H1 (cell line): Measurements from ENCODE around the gene MILR1. TPM values are rescaled to one million over a fixed set of nuclear protein-coding genes. Genes with fewer than 3 reads are reported as not detected.

ENCODE experiments used
- CTCF ChIA-PET: fragments of 300-600 bp; sonication (Branson Sonifier 250); formaldehyde crosslinking; loops from one replicate; lab custom pipeline; 2021; ENCODE audit not compliant: partially characterized antibody; lab: Charles Lee
- POLR2A ChIA-PET: fragments of 300-600 bp; sonication (Branson Sonifier 250); formaldehyde crosslinking; loops from one replicate; lab custom pipeline; 2021; ENCODE audit warnings: inconsistent platforms; ENCODE audit not compliant: partially characterized antibody; lab: Charles Lee
- DNase-seq, 2 experiments: peaks; one replicate each; pipeline versions ENCODE4 v3.0.0 to v3.0.0-alpha.2; 2010 to 2022; ENCODE audit warnings: low spot score in 2 of 2, low read depth in 1 of 2, mixed read lengths in 1 of 2
- FAIRE-seq: peaks from 2 replicates; lab custom pipeline; 2011; peaks lifted over from hg19 to GRCh38; lab: Jason Lieb, UNC
- H2AFZ ChIP-seq: 2 replicates; pipeline ENCODE4 v1.8.1; 2012; ENCODE audit warnings: low read length, inconsistent platforms
- H2AK5ac ChIP-seq: 2 replicates; pipeline ENCODE4 v1.6.1; 2013; ENCODE audit warnings: low read depth, low read length
- H2BK120ac ChIP-seq: replicated peaks from 2 replicates; pipeline ENCODE3; 2013; ENCODE audit warnings: low read depth, low read length, inconsistent platforms
- H2BK12ac ChIP-seq: 2 replicates; pipeline ENCODE4 v1.6.1; 2013; ENCODE audit warnings: low read depth, low read length
- H2BK15ac ChIP-seq: 2 replicates; pipeline ENCODE4 v1.6.1; 2013; ENCODE audit warnings: low read length
- H2BK20ac ChIP-seq: 2 replicates; pipeline ENCODE4 v1.6.1; 2013; ENCODE audit warnings: low read length
- H2BK5ac ChIP-seq: 2 replicates; pipeline ENCODE4 v1.6.1; 2013; ENCODE audit warnings: low read depth, low read length
- H3K14ac ChIP-seq: 2 replicates; pipeline ENCODE4 v1.6.1; 2013; ENCODE audit warnings: inconsistent platforms; ENCODE audit not compliant: insufficient read length
- H3K18ac ChIP-seq: 2 replicates; pipeline ENCODE4 v1.6.1; 2013; ENCODE audit warnings: low read length; ENCODE audit errors: extremely low read depth
- H3K23ac ChIP-seq: 2 replicates; pipeline ENCODE4 v1.6.1; 2013; ENCODE audit warnings: inconsistent platforms; ENCODE audit not compliant: insufficient read length
- H3K23me2 ChIP-seq: 2 replicates; pipeline ENCODE4 v1.6.1; 2013; ENCODE audit warnings: low read depth, low read length
- H3K27ac ChIP-seq: 2 replicates; pipeline ENCODE4 v1.6.1; 2011; ENCODE audit warnings: low read depth, low read length, inconsistent platforms
- H3K27me3 ChIP-seq, 4 experiments: replicated peaks in 1 of 4; 1 replicate in 1 of 4; 2 replicates in 3 of 4; pipeline versions ENCODE4 v1.6.1 to v1.8.1; 2011 to 2013; ENCODE audit warnings: low read length in 3 of 4, mild to moderate bottlenecking in 3 of 4, inconsistent platforms in 2 of 4, mixed read lengths in 2 of 4, moderate library complexity in 1 of 4; ENCODE audit not compliant: control insufficient read depth in 3 of 4, insufficient read depth in 3 of 4; ENCODE audit errors: extremely low read depth in 1 of 4
- H3K36me3 ChIP-seq, 4 experiments: 2 replicates each; pipeline versions ENCODE4 v1.6.1 to v1.8.1; 2011 to 2013; ENCODE audit warnings: mild to moderate bottlenecking in 4 of 4, low read length in 3 of 4, moderate library complexity in 2 of 4, control low read depth in 1 of 4, inconsistent platforms in 1 of 4; ENCODE audit not compliant: insufficient read depth in 4 of 4, control insufficient read depth in 2 of 4
- H3K4ac ChIP-seq: replicated peaks from 2 replicates; pipeline ENCODE3; 2013; ENCODE audit warnings: low read length, low read depth, mixed read lengths, inconsistent platforms; ENCODE audit not compliant: insufficient read length
- H3K4me1 ChIP-seq, 4 experiments: replicated peaks in 1 of 4; 1 replicate in 1 of 4; 2 replicates in 3 of 4; pipeline versions ENCODE4 v1.6.1 to v1.8.1; 2011 to 2013; ENCODE audit warnings: low read length in 3 of 4, inconsistent platforms in 2 of 4, mixed read lengths in 1 of 4; ENCODE audit not compliant: insufficient read depth in 4 of 4, control insufficient read depth in 3 of 4
- H3K4me2 ChIP-seq, 2 experiments: 2 replicates each; pipeline versions ENCODE4 v1.6.1 to v1.8.1; 2011 to 2013; ENCODE audit warnings: low read depth in 2 of 2, low read length in 2 of 2, control low read depth in 1 of 2, inconsistent platforms in 1 of 2, mild to moderate bottlenecking in 1 of 2; ENCODE audit not compliant: insufficient read depth in 1 of 2
- H3K4me3 ChIP-seq, 4 experiments: fragments of 200-600, 300-600 bp in 1 of 4; sonication (generic), shearing (Covaris generic), sonication (Bioruptor Twin) in 1 of 4; 2 replicates each; pipeline versions ENCODE4 v1.5.1 to v1.8.1; 2011 to 2016; ENCODE audit warnings: low read length in 4 of 4, low read depth in 3 of 4, control low read depth in 2 of 4, inconsistent platforms in 2 of 4, mild to moderate bottlenecking in 2 of 4, mixed read lengths in 1 of 4, moderate library complexity in 1 of 4; ENCODE audit not compliant: insufficient read depth in 2 of 4; ENCODE audit errors: extremely low read depth in 1 of 4
- H3K56ac ChIP-seq: replicated peaks from 2 replicates; pipeline ENCODE3; 2013; ENCODE audit warnings: low read depth, mild to moderate bottlenecking, mixed read lengths, low read length, inconsistent platforms; ENCODE audit not compliant: insufficient read length
- H3K79me1 ChIP-seq: 2 replicates; pipeline ENCODE4 v1.6.1; 2013; ENCODE audit warnings: low read depth, low read length, control low read depth
- H3K79me2 ChIP-seq, 2 experiments: 2 replicates each; pipeline versions ENCODE4 v1.6.1 to v1.8.1; 2012 to 2013; ENCODE audit warnings: low read length in 2 of 2, mild to moderate bottlenecking in 2 of 2, inconsistent platforms in 1 of 2; ENCODE audit not compliant: insufficient read depth in 2 of 2, control insufficient read depth in 1 of 2
- H3K9ac ChIP-seq, 4 experiments: replicated peaks in 1 of 4; 1 replicate in 1 of 4; 2 replicates in 3 of 4; pipeline versions ENCODE4 v1.6.1 to v1.8.1; 2011 to 2013; ENCODE audit warnings: low read depth in 3 of 4, low read length in 3 of 4, control low read depth in 2 of 4, mild to moderate bottlenecking in 2 of 4, moderate library complexity in 2 of 4, inconsistent platforms in 1 of 4; ENCODE audit errors: extremely low read depth in 1 of 4
- H3K9me3 ChIP-seq, 2 experiments: 2 replicates each; pipeline versions ENCODE4 v1.6.1 to v1.8.1; 2012 to 2013; ENCODE audit warnings: mild to moderate bottlenecking in 2 of 2, moderate library complexity in 2 of 2, control low read depth in 1 of 2, inconsistent platforms in 1 of 2, low read depth in 1 of 2, low read length in 1 of 2, mixed read lengths in 1 of 2; ENCODE audit not compliant: insufficient read depth in 2 of 2
- H4K20me1 ChIP-seq, 2 experiments: replicated peaks in 1 of 2; 2 replicates each; pipeline versions ENCODE3 to v1.8.1; 2011 to 2013; ENCODE audit warnings: inconsistent platforms in 2 of 2, low read length in 2 of 2, mild to moderate bottlenecking in 1 of 2; ENCODE audit not compliant: insufficient read depth in 2 of 2, control insufficient read depth in 1 of 2
- H4K5ac ChIP-seq: 2 replicates; pipeline ENCODE4 v1.6.1; 2013; ENCODE audit warnings: low read length, low read depth, mixed read lengths, inconsistent platforms; ENCODE audit not compliant: insufficient read length
- H4K8ac ChIP-seq: 2 replicates; pipeline ENCODE4 v1.8.0; 2013; ENCODE audit warnings: mild to moderate bottlenecking, moderate library complexity, low read length, inconsistent platforms; ENCODE audit not compliant: insufficient read depth; ENCODE audit errors: extremely low read depth
- H4K91ac ChIP-seq: replicated peaks from 2 replicates; pipeline ENCODE3; 2013; ENCODE audit warnings: low read length, mixed read lengths, inconsistent platforms; ENCODE audit not compliant: insufficient read length
- ASH2L ChIP-seq: fragments of 200-600, 300-600 bp; sonication (generic); IDR thresholded peaks from one replicate; pipeline ENCODE4 v1.7.1; 2017; ENCODE audit warnings: low read length
- ATF3 ChIP-seq: IDR thresholded peaks from 2 replicates; pipeline ENCODE4 v1.6.1; 2011; ENCODE audit warnings: low read depth, mild to moderate bottlenecking, low read length; ENCODE audit not compliant: insufficient read depth
- CTCF ChIP-seq, 3 experiments: IDR thresholded peaks; 1 replicate in 2 of 3; 2 replicates in 1 of 3; pipeline versions ENCODE4 v1.5.1 to v1.6.1; 2011; ENCODE audit warnings: low read length in 3 of 3, mild to moderate bottlenecking in 3 of 3, inconsistent platforms in 2 of 3, low read depth in 1 of 3, moderate library complexity in 1 of 3; ENCODE audit not compliant: insufficient read depth in 1 of 3; ENCODE audit errors: control extremely low read depth in 1 of 3
- EZH2 ChIP-seq: fragments of 200-600 bp; sonication (generic); IDR thresholded peaks from 2 replicates; pipeline ENCODE4 v1.7.1; 2012; ENCODE audit warnings: low read depth, mild to moderate bottlenecking, moderate library complexity, low read length, inconsistent platforms; ENCODE audit not compliant: severe bottlenecking
- FOSL1 ChIP-seq: IDR thresholded peaks from 2 replicates; pipeline ENCODE4 v1.6.1; 2011; ENCODE audit warnings: mild to moderate bottlenecking, low read depth, low read length, moderate library complexity; ENCODE audit not compliant: insufficient read depth
- JUN ChIP-seq: IDR thresholded peaks from 2 replicates; pipeline ENCODE4 v1.6.1; 2011; ENCODE audit warnings: low read depth, mild to moderate bottlenecking, improper control_type of control experiment, low read length
- KDM4A ChIP-seq: IDR thresholded peaks from one replicate; pipeline ENCODE4 v1.7.1; 2012; ENCODE audit warnings: low read depth, mild to moderate bottlenecking, moderate library complexity, low read length, inconsistent platforms; ENCODE audit not compliant: severe bottlenecking
- POU5F1 ChIP-seq: IDR thresholded peaks from 2 replicates; pipeline ENCODE4 v1.6.1; 2011; ENCODE audit warnings: low read depth, mild to moderate bottlenecking, low read length, moderate library complexity
- RXRA ChIP-seq: IDR thresholded peaks from 2 replicates; pipeline ENCODE4 v1.6.1; 2011; ENCODE audit warnings: low read depth, mild to moderate bottlenecking, low read length, moderate library complexity; ENCODE audit not compliant: insufficient read depth
- SP2 ChIP-seq: IDR thresholded peaks from 2 replicates; pipeline ENCODE4 v1.6.1; 2012; ENCODE audit warnings: mild to moderate bottlenecking, low read length, inconsistent platforms
- WGBS, 2 experiments: shearing (Covaris generic) in 1 of 2; methylation state at CpG; one replicate each; pipeline versions ENCODE4 v1.1.6 to v1.1.7; 2013 to 2015; ENCODE audit warnings: low lambda C conversion rate in 2 of 2, mixed read lengths in 2 of 2, inconsistent platforms in 1 of 2, low coverage in 1 of 2, missing lambda C conversion rate in 1 of 2; ENCODE audit not compliant: insufficient replicate concordance in 2 of 2, insufficient coverage in 1 of 2, insufficient read length in 1 of 2; ENCODE audit errors: extremely low coverage in 1 of 2, missing lambda C conversion rate in 1 of 2; 5-methylcytosine and 5-hydroxymethylcytosine counted together
- polyA plus RNA-seq, 7 experiments: library from polyadenylated mRNA; depleted of rRNA in 3 of 7; stranded (reverse) in 5 of 7; unstranded in 2 of 7; fragments of >200 nt in 5 of 7; fragments of 200-250 nt in 2 of 7; gene quantifications; 1 replicate in 5 of 7; 2 replicates in 1 of 7; 4 replicates in 1 of 7; pipeline versions ENCODE4 v1.2.1 to v1.2.3, GENCODE V29; 2011 to 2013; ENCODE audit warnings: missing spikeins in 2 of 7, mixed read lengths in 2 of 7
- total RNA-seq: library from RNA; stranded (reverse); fragmentation: NEBNext Ultra II Directional; extraction: Animal tissue kit (Norgen Biotek cat#: 25700); gene quantifications from 2 replicates; pipeline ENCODE4 v1.2.1, GENCODE V29; 2021

The MILR1 gene
- total and polyA plus RNA-seq, 2 of the 8 experiments (the other 6 are each of a cell fraction or from before 2014, with no cell fraction given): not detected

DNA sequence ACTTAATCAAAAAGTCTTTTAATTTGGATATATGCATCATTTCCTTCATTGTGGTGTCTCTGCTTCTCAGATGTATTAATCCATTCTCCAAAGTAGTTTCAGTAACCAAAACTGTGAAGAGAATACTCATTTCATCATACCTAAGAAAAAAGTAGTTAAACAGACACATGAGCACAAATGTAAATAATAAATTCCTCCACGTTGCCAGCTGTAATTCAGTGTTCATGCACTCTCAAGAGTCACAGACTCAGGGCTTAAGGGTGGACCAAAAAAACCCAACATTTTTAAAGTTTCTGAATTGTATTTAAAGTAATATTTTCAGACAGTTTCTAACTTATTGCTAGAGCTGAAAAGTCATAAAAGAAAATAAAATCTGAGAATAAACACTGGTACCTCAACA, 28.9 kb downstream of the MILR1 start:
- no peak overlapping the region for H3K56ac ChIP-seq
- H3K14ac ChIP-seq: no peak overlapping the region
- no peaks in the 10 kb centered on the region for H3K23me2 ChIP-seq
- no peak overlapping the region for H2BK15ac ChIP-seq
- H2BK120ac ChIP-seq: no peak overlapping the region
- no peaks in the 10 kb centered on the region for H4K20me1 ChIP-seq
- CTCF ChIA-PET: interaction anchor here (2.9 to 3.0 kb wide), 2 partner anchors 13 to 58 kb away, joined by 14 to 17 read pairs; no protein-coding TSS in a partner anchor
- WGBS, 2 experiments: 80% methylated on average over 1 of the region's 1 CpG; no CpG with 5 or more reads in 1 of the 2 experiments
- no peak overlapping the region for H3K27ac ChIP-seq
- no peak overlapping the region for H4K91ac ChIP-seq
- H4K8ac ChIP-seq: no peak overlapping the region
- no peak overlapping the region for H3K4ac ChIP-seq
- no peaks in the 10 kb centered on the region for H3K79me1 ChIP-seq
- no peaks in the 10 kb centered on the region for H3K79me2 ChIP-seq
- no peak overlapping the region for H2AFZ ChIP-seq
- no peak overlapping the region for H3K9ac ChIP-seq
- no peak for FAIRE-seq
- H2AK5ac ChIP-seq: no peak overlapping the region
- H3K23ac ChIP-seq: no peak overlapping the region
- no peaks in the 10 kb centered on the region for H3K4me1 ChIP-seq
- POLR2A ChIA-PET: interaction anchor here (1.5 to 1.8 kb wide), 2 partner anchors 27 to 29 kb away, joined by 3 to 5 read pairs; partner anchors contain the start of genes CEP95 and DDX5
- H3K18ac ChIP-seq: no peak overlapping the region
- H3K9me3 ChIP-seq: no peaks in the 10 kb centered on the region
- no peak overlapping the region for H3K4me3 ChIP-seq
- peaks cover 2 to 33% (median 22%) of the 10 kb centered on the region in 4 experiments for H3K36me3 ChIP-seq
- H3K4me2 ChIP-seq: no peak overlapping the region
- H3K27me3 ChIP-seq: no peaks in the 10 kb centered on the region
- no peak overlapping the region for H2BK5ac ChIP-seq
- no peak overlapping the region for H2BK12ac ChIP-seq
- H4K5ac ChIP-seq: no peak overlapping the region
- no peak for DNase-seq
- H2BK20ac ChIP-seq: no peak overlapping the region
- TF ChIP-seq SP2 (no peak), FOSL1 (no peak), ASH2L (no peak), RXRA (no peak), KDM4A (no peak), ATF3 (no peak), JUN (no peak), EZH2 (no peak), CTCF (IDR thresholded peaks at IDR 0.05; ENCODE audit: control extremely low read depth in 1 of 3, insufficient read depth in 1 of 3, low read depth in 1 of 3, low read length in 3 of 3) (no peak), POU5F1 (no peak)
